Lower leg skin (tissue), 3 donors: ENCODE data around the gene PCDHGA11.

Experiments used
- CTCF ChIP-seq, 3 donors: fragments of 450-650 bp; IDR thresholded peaks; one replicate each; pipeline ENCODE4 v1.5.1; 2016; ENCODE audit warnings: antibody characterized with exemption in 3 of 3, mild to moderate bottlenecking in 3 of 3, moderate library complexity in 2 of 3
- POLR2A ChIP-seq, 2 donors: fragments of 450-650 bp; IDR thresholded peaks; one replicate each; pipeline ENCODE4 v1.6.1; 2016 to 2017; ENCODE audit warnings: antibody characterized with exemption in 2 of 2, mild to moderate bottlenecking in 1 of 2, moderate library complexity in 1 of 2

GRCh38 chr5:141371572-141372475 is 49.0 kb upstream of the PCDHGA11 start:
- no peak for TF ChIP-seq CTCF (IDR thresholded peaks at IDR 0.05)
- TF ChIP-seq POLR2A (IDR thresholded peaks at IDR 0.05): no peak
